HG02852 (cell line): Measurements from ENCODE around the gene NET1.
"Not testable (repeated sequence)": the region's sequence is repeated elsewhere in the genome, so short reads cannot be mapped to it uniquely, and the experiment has no call there.

Source experiments
- ATAC-seq: cut with Tn5 transposase; IDR thresholded peaks from one replicate; pipeline ENCODE4 v1.9.1; 2021; ENCODE audit warnings: mild to moderate bottlenecking, moderate library complexity; ENCODE audit not compliant: unreplicated experiment

Gene NET1

GRCh38 chr10:5461914-5462840, 49.8 kb downstream of the NET1 start:
- ATAC-seq: no peak

DNA sequence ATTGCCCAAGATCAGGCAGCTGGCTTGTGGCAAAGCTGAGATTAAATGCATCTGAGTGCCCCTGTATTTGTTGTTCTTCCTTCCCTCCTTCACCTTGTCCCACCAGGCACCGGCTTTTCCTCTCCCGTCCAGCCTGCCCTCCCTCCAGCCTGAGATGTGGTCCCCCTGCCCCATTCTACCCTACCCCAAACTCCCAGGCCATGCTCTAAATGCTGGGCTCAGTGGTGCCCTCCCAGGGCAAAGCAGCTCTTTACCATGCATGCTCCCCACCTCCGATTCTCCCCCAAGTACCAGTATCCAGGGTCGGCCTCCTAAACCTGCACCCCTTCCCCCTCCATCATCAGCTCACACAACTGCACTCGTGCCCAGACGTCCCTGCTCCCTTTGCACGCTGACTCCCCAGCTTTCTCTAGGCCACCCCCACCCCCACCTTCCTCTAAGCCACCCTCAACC, 50.5 kb downstream of the NET1 start:
- no peak for ATAC-seq

DNA sequence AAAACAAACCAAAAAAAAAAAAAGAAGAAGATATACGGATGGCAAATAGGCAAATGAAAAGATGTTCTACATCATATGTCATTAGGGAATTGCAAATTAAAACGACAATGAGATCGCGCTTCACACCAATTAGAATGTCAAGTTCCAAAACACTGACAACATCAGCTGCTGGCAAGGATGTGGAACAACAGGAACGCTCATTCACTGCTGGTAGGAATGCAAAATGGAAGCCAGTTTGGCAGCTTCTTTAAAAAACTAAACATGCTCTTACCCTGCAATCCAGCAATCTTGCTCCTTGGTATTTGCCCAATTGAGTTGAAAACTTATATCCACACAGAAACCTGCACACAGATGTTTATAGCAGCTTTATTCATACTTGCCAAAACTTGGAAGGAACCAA, 52.2 kb downstream of the NET1 start:
- no peak for ATAC-seq

DNA sequence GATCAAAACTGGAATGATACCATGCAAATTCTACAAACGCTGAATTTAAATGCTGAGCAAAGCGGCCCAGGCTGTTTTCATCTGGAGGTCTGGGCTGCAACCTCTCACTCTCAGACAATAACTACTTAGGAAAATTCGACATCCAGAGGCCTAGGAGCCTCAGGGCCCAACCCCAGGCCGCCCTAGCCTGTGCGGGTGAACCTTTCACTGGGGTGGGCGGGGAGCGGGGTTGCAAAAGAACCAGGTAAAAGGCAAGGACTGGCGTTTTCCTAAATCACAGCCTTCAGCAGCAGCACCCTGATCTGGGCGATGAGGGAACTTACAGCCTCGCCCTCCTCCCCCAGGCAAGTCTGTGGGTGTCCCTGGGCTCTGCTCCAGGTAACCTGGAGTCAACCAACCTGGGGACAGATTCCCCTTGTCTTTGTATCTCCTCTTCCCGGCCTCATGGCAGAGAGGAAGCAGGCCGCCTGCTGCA, 53.7 kb downstream of the NET1 start:
- no peak for ATAC-seq

- no peak for ATAC-seq
Measured at GRCh38 chr10:5466451-5467206, 54.3 kb downstream of the NET1 start.

DNA sequence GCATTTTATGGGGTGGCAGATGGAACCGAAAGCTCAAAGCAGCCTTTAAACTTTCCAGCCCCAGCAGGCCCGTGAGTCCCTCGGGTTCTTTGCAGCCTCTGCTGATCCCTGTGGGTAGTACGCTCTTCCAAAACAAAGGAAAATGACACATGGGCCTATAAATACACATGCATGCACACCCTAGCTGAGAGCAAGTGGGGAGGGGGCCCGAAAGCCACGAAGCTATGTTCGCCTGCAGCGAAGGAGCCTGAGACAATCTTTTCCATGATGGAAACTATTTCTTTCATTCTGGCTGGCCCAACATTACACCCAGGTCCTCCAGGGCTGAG, 54.8 kb downstream of the NET1 start:
- ATAC-seq: no peak

DNA sequence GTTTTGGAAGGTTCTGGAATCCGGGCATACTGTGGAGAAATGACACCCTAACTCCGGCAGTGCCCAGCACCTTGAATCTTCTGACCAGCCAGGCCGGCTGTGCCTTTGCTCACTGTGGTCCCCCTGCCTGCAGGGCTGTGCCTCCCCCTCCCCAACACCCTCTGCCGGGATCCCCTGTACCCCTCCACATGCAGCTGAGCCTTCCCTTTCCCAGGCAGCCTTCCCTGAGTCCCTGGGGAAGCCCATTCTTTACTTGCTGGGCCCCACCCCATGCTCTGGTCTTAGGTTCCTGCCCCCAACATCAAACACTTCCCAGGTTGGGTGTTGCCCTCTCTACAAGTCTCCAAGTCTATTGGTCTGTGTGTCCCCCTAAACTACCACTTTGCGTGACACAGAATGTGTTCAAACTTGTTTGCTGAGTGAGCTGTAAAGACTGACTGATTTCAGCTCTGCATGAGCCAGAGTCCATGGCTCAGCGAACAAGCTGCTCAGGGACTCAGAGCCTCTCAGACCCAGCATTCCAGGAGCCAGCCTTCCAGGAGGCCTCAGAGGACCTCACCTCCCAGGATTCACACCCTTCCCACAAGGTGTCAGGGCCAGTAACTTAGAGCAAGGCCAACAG, 55.4 kb downstream of the NET1 start:
- ATAC-seq: no peak

GRCh38 chr10:5468262-5469106, 56.1 kb downstream of the NET1 start:
- no peak for ATAC-seq

DNA sequence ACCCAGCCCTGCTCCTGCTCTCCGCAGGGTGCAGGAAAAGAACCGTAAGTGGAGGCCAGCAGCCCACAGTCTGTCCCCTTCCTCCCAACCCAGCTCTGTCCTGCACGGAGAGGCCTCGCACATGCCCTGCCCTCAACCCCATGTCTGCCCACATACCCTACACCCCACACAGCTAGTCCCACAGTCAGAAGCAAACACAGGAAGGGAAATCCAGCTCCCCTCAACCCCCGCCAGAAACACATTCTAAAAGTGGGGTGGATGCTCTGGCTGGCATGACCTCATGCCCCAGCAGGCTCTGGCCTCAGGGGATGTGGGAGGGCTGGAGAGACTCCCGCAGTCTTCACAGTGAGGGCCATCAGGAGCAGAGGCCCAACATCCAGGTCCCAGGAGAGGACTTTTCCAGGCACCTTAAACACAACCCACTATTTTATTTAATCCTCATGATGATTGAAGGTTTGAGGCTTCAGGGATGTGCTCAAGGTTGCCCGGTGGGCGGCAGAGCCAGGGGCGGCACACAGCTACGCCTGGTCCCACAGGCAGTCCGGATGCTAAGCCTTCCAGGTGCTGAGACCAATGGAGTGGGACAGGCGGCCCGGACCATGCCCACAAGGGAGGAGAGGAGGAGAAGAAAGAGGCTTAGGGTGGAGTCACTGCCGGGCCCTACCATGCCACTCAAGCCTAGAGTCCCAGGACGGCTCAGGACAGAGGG, 57.1 kb downstream of the NET1 start:
- no peak for ATAC-seq

DNA sequence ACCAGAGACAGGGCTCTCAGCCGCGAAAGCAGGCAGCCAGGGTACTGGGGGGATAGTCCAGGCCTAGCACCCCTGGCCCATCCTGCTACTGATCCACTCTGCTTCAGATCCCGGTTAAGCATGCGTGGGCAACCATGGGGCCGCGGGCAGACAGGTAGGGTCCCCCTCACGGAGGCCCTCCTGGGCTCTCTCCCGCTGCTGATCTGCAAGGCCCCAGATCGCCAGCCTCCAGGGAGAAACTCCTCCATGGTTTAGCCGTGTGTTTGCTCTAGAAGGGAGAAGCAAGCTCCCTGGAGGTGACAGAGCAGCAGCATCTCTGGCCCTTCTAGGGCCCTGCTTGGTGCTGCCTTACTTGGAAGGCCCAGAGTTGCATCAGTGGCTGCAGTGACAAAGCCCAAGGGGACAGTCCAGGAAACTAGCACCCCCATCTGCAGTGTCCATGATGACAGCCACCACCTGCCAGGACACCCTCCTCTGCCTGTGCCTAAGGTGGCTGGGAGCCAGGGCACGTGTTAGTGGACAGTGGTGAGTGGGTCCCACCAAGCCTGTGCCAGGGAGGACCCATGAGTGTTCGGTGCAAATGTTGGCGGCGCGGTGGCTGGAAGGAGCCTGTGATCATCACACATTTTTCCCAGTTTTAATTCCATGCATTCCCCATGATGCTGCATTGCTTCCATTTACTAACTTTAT, 57.9 kb downstream of the NET1 start:
- ATAC-seq: no peak

- ATAC-seq: not testable (repeated sequence)
Measured at GRCh38 chr10:5474642-5475041, 62.3 kb downstream of the NET1 start.

DNA sequence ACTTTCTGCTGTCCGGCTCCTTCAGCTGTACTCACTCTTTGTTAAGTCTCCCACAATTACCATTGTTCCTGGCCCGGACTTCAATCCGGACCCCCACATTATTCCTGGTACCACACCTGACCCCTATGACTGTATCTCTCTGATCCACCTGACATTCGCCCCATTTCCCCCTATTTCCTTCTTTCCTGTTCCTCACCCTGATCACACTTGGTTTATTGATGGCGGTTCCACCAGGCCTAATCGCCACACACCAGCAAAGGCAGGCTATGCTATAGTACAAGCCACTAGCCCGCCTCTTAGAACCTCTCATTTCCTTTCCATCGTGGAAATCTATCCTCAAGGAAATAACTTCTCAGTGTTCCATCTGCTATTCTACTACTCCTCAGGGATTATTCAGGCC, 62.7 kb downstream of the NET1 start:
- not testable (repeated sequence) for ATAC-seq

DNA sequence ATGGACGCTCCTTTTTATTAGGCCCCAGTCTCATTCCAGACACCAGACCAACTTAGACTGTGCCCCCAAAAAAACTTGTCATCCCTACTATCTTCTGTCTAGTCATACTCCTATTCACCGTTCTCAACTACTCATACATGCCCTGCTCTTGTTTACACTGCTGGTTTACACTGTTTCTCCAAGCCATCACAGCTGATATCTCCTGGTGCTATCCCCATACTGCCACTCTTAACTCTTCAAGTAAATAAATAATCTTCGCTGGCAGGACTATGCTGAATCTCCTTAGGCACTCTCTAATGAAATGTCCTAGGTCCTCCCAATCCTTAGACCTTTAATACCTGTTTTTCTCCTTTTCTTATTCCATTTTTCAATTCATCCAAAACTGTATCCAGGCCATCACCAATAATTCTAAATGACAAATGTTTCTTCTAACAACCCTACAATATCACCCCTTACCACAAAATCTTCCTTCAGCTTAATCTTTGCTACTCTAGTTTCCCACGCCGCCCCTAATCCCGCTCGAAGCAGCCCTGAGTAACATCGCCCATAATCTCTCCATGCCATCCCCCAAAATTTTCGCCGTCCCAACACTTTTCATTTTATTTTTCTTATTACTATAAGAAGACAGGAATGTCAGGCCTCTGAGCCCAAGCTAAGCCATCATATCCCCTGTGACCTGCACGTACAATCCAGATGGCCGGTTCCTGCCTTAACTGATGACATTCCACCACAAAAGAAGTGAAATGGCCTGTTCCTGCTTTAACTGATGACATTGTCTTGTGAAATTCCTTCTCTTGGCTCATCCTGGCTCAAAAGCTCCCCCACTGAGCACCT, 63.8 kb downstream of the NET1 start:
- not testable (repeated sequence) for ATAC-seq

GRCh38 chr10:5476918-5477525, 64.7 kb downstream of the NET1 start:
- no peak for ATAC-seq

DNA sequence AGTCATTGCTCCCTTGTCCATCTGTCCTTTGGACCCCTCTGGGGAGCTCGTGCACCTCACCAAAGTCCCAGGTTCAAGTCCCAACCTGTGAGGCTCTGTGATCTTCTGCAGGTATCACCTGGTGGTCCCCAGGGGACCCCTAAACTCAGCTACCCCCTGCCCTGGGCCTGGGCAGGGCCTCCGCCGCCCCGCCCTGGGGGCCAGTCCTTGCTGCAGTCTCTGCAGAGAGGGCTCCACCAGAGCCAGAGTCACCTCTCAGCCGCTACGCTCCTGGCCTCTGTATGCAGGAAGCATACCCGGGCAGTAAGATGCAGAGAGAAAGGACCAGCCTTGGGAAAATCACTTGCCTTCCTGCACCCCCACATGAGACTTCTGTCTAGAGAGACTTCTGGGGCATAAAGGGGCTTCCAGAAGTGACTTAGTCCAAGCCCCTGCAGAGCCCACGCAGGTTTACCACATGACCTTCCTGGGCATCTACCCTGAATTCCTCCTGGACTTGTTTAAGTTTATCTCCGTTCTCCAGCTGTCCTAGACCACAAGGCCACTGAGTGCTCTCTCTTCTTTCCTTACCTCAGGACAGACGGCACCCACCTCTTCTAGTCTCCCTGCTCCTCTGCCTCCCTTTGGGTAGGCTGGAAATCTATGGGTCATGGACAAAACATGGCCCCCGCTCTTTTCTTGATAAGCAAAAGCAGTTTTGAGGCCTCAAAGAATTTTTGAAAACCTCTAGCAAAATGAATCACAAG, 65.8 kb downstream of the NET1 start:
- ATAC-seq: no peak

DNA sequence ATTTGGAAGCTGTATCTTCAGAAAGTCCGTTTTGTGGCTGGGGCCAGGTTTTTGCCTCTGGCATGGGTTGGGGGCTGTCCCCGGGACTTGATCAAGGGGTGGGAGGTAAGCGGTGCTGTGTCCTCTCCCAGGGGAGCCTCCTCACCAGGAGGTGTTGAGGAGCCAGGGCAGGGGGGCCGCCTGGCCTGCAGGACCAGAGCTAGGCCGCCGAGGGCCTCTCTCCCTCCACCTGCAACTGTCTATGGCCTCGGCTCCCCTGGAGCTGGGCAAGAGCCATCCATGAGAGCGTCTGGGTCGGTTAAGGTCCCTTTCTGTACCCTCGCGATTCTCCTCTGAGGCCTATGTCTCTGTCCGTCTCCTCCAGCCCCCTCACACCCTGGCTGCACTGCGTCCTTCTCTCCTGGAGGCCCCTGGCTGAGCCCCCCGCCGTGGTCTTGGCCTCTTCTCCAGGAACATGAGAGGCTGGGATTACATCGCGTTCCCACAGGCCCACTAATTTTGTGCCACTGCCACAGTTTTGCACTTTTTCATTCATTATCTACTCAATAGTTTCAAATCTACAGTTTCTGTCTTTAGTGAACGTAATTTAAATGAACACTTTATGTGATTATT, 66.4 kb downstream of the NET1 start:
- ATAC-seq: no peak
